Prostate gland (tissue), 2 donors: ENCODE results near the gene BCAN.

Experiments
- CTCF ChIP-seq, 4 experiments: fragments of 200-600 bp in 2 of 4; fragments of 450-650 bp in 2 of 4; sonication (generic) in 2 of 4; IDR thresholded peaks; 1 replicate in 3 of 4; 2 replicates in 1 of 4; pipeline ENCODE4 v1.5.1; 2016 to 2019; ENCODE audit warnings: antibody characterized with exemption in 4 of 4, mild to moderate bottlenecking in 2 of 4, moderate library complexity in 2 of 4
- POLR2A ChIP-seq: fragments of 450-650 bp; IDR thresholded peaks from one replicate; pipeline ENCODE4 v1.6.1; 2016; ENCODE audit warnings: antibody characterized with exemption, mild to moderate bottlenecking

- TF ChIP-seq CTCF (IDR thresholded peaks at IDR 0.05) (no peak), POLR2A (no peak)
These were observed 29.9 kb downstream of the BCAN start for GRCh38 chr1:156671804-156672203.
